GM12875 (cell line): Measurements from ENCODE around the gene FASTK.

ENCODE experiments used
- H3K4me3 ChIP-seq: one replicate; pipeline ENCODE4 v1.5.1; 2011; ENCODE audit warnings: low read depth, low read length, control low read depth
- CTCF ChIP-seq: IDR thresholded peaks from 2 replicates; pipeline ENCODE4 v1.5.1; 2011; ENCODE audit warnings: low read depth, mild to moderate bottlenecking, control low read depth, inconsistent platforms, low read length, moderate library complexity, borderline replicate concordance; ENCODE audit not compliant: insufficient read depth

Gene FASTK

GRCh38 chr7:151103973-151104372 lies 23.4 kb upstream of the FASTK start:
- no peak overlapping the region for H3K4me3 ChIP-seq
- TF ChIP-seq CTCF, result no peak

GRCh38 chr7:151102991-151103390 lies 22.4 kb upstream of the FASTK start:
- no peak for TF ChIP-seq CTCF
- no peak overlapping the region for H3K4me3 ChIP-seq

- no peak for TF ChIP-seq CTCF
- H3K4me3 ChIP-seq, result no peak overlapping the region
Observed at GRCh38 chr7:151101621-151102396, 21.2 kb upstream of the FASTK start.

GRCh38 chr7:151100921-151101320 lies 20.3 kb upstream of the FASTK start:
- H3K4me3 ChIP-seq, result no peak overlapping the region
- no peak for TF ChIP-seq CTCF

GRCh38 chr7:151099486-151100211 lies 19.0 kb upstream of the FASTK start:
- no peak overlapping the region for H3K4me3 ChIP-seq
- TF ChIP-seq CTCF, result no peak

GRCh38 chr7:151095828-151096475 lies 15.3 kb upstream of the FASTK start:
- no peak for TF ChIP-seq CTCF
- H3K4me3 ChIP-seq, result no peak overlapping the region
